ENCODE data around the gene DUSP21. TPM values are rescaled to one million over a fixed set of nuclear protein-coding genes. Genes with fewer than 3 reads are reported as not detected.
"Not testable (repeated sequence)": the region's sequence is repeated elsewhere in the genome, so short reads cannot be mapped to it uniquely, and the experiment has no call there.

The DUSP21 gene
- total and polyA plus RNA-seq, 11 donors: not detected

DNA sequence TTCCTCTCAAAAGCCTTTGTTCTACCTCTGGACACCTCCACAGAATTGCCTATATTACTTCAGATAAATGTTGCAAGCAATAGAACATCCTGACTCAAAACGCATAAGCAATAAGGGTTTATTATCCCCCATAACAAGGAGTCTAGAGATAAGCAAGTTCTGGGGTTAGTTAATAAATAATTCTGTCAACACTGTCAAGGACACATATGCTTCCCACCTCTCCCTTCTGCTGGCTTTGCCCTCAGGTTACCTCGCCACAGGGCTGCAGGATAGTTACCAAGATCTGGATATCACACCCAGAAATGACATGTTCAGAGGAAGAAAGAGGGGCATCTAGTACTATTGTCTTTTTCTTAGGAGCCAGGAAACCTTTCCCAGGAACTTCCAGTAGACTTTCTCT lies 14.0 kb upstream of the DUSP21 start:
- TF ChIP-seq, protein P1, sequence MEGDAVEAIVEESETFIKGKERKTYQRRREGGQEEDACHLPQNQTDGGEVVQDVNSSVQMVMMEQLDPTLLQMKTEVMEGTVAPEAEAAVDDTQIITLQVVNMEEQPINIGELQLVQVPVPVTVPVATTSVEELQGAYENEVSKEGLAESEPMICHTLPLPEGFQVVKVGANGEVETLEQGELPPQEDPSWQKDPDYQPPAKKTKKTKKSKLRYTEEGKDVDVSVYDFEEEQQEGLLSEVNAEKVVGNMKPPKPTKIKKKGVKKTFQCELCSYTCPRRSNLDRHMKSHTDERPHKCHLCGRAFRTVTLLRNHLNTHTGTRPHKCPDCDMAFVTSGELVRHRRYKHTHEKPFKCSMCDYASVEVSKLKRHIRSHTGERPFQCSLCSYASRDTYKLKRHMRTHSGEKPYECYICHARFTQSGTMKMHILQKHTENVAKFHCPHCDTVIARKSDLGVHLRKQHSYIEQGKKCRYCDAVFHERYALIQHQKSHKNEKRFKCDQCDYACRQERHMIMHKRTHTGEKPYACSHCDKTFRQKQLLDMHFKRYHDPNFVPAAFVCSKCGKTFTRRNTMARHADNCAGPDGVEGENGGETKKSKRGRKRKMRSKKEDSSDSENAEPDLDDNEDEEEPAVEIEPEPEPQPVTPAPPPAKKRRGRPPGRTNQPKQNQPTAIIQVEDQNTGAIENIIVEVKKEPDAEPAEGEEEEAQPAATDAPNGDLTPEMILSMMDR (IDR thresholded peaks at IDR 0.05): no peak
- no peak for TF ChIP-seq POLR2A (IDR thresholded peaks at IDR 0.05)
- ATAC-seq (no peak), DNase-seq (no peak)
- Histone ChIP-seq H3K9me3 (no peaks in the 10 kb centered on the region), H3K27me3 (peaks cover 0 to 8% (median 0%) of the 10 kb centered on the region in 9 donors), H3K4me3 (no peak overlapping the region), H3K36me3 (no peaks in the 10 kb centered on the region), H3K27ac (no peak overlapping the region), H3K4me1 (no peaks in the 10 kb centered on the region)
- 37 to 48% (median 43%) methylated on average over 2 of the region's 2 CpGs for WGBS, 4 donors
- intact Hi-C loops (cut with DNase I): no loop called here

GRCh38 chrX:44842550-44843317 lies 1.1 kb upstream of the DUSP21 start:
- Histone ChIP-seq H3K36me3 (no peaks in the 10 kb centered on the region), H3K27ac (no peak overlapping the region), H3K27me3 (no peaks in the 10 kb centered on the region), H3K4me3 (no peak overlapping the region), H3K9me3 (no peaks in the 10 kb centered on the region), H3K4me1 (no peaks in the 10 kb centered on the region)
- ATAC-seq: no peak
- no peak for TF ChIP-seq POLR2A (IDR thresholded peaks at IDR 0.05)
- TF ChIP-seq, protein P1 (IDR thresholded peaks at IDR 0.05): no peak
- 82 to 94% (median 88%) methylated on average over 10 of the region's 10 CpGs for WGBS, 4 donors
- intact Hi-C loops (cut with DNase I): no loop called here
- DNase-seq: no peak

DNA sequence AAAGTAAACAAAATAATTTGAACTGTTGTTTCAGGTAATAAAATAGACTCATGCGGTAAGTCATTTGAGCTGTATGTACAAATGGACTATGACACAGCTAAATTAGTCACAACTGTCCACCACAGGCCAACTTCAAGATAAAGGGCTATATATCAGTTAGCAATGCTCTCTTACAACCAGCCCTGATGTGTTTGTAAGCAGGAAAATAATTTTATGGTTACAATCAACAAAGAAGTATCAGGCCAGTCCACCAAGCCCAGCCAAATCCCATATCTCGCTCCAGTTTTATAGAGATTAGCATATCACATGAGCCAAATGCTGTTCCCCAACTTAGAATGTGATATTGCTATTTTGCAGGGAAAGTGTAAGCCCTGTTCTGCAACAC lies 511 bp upstream of the DUSP21 start:
- Histone ChIP-seq H3K27ac (no peak overlapping the region), H3K36me3 (no peaks in the 10 kb centered on the region), H3K9me3 (no peaks in the 10 kb centered on the region), H3K4me3 (no peak overlapping the region), H3K4me1 (no peaks in the 10 kb centered on the region), H3K27me3 (no peaks in the 10 kb centered on the region)
- 77 to 80% (median 78%) methylated on average over 2 of the region's 2 CpGs for WGBS, 4 donors
- TF ChIP-seq, protein P1 (IDR thresholded peaks at IDR 0.05): no peak
- no peak for TF ChIP-seq POLR2A (IDR thresholded peaks at IDR 0.05)
- no peak for DNase-seq
- intact Hi-C loops (cut with DNase I): no loop called here
- ATAC-seq: no peak

DNA sequence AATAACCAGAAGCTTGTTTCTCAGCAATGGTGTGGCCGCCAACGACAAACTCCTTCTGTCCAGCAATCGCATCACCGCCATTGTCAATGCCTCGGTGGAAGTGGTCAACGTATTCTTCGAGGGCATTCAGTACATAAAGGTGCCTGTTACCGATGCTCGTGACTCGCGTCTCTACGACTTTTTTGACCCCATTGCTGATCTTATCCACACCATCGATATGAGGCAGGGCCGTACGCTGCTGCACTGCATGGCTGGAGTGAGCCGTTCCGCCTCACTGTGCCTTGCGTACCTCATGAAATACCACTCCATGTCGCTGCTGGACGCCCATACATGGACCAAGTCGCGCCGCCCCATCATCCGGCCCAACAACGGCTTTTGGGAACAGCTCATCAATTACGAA lies 383 bp downstream of the DUSP21 start:
- Histone ChIP-seq H3K27me3 (no peaks in the 10 kb centered on the region), H3K4me1 (no peaks in the 10 kb centered on the region), H3K27ac (no peak overlapping the region), H3K36me3 (no peaks in the 10 kb centered on the region), H3K4me3 (no peak overlapping the region), H3K9me3 (no peaks in the 10 kb centered on the region)
- no peak for ATAC-seq
- intact Hi-C loops (cut with DNase I): no loop called here
- TF ChIP-seq, protein P1 (IDR thresholded peaks at IDR 0.05): no peak
- TF ChIP-seq POLR2A (IDR thresholded peaks at IDR 0.05): no peak
- DNase-seq: no peak
- WGBS, 4 donors: 95 to 97% (median 96%) methylated on average over 26 of the region's 26 CpGs

DNA sequence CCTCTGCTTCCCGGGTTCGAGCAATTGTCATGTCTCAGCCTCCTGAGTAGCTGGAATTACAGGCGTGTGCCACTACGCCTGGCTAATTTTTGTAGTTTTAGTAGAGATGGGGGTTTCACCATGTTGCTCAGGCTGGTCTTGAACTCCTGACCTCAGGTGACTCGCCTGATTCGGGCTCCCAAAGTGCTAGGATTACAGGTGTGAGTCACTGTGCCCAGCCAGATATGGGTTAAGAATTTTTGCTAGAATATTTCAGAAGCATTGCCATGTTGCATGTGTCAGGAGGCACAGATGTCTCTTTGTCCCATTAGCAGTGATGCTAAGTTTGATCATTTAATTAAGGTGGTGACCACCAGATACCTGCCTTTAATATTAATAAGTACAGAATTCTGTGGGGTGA lies 7.1 kb downstream of the DUSP21 start:
- WGBS, 4 donors: 84 to 91% (median 86%) methylated on average over 6 of the region's 6 CpGs

More for the DNA sequence above, 7.1 kb downstream of the DUSP21 start:
- ATAC-seq; H3K36me3 ChIP-seq; intact Hi-C loops (cut with DNase I); H3K4me3 ChIP-seq; DNase-seq; H3K27me3 ChIP-seq; H3K9me3 ChIP-seq; H3K4me1 ChIP-seq; H3K27ac ChIP-seq: not testable (repeated sequence)

All from heart left ventricle (tissue), 16 donors.